A673 (cell line): ENCODE data around the gene RASGRP2.

Experiments
- EZH2 ChIP-seq: fragments of 200-600 bp; sonication (generic); IDR thresholded peaks from 2 replicates; pipeline ENCODE4 v1.6.1; 2017; ENCODE audit warnings: borderline replicate concordance, low read depth, mild to moderate bottlenecking, mixed read lengths, antibody characterized with exemption, low read length; ENCODE audit not compliant: poor library complexity, severe bottlenecking
- TF ChIP-seq, protein P1 (sequence below): fragments of 300-800, 200-600 bp; sonication (generic); conservative IDR thresholded peaks from 2 replicates; pipeline ENCODE4 v1.5.1; 2017; ENCODE audit warnings: low read depth, mild to moderate bottlenecking, antibody characterized with exemption, low read length, moderate library complexity, mixed read lengths

GRCh38 chr11:64753019-64753379 is 9.1 kb upstream of the RASGRP2 start:
- TF ChIP-seq, protein P1, sequence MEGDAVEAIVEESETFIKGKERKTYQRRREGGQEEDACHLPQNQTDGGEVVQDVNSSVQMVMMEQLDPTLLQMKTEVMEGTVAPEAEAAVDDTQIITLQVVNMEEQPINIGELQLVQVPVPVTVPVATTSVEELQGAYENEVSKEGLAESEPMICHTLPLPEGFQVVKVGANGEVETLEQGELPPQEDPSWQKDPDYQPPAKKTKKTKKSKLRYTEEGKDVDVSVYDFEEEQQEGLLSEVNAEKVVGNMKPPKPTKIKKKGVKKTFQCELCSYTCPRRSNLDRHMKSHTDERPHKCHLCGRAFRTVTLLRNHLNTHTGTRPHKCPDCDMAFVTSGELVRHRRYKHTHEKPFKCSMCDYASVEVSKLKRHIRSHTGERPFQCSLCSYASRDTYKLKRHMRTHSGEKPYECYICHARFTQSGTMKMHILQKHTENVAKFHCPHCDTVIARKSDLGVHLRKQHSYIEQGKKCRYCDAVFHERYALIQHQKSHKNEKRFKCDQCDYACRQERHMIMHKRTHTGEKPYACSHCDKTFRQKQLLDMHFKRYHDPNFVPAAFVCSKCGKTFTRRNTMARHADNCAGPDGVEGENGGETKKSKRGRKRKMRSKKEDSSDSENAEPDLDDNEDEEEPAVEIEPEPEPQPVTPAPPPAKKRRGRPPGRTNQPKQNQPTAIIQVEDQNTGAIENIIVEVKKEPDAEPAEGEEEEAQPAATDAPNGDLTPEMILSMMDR: no peak
- TF ChIP-seq EZH2: no peak
